Activated naive CD8-positive, alpha-beta T cell (primary cell): ENCODE measurements around the gene JAKMIP1.

ENCODE experiments used
- H3K27ac Mint-ChIP-seq: one replicate; pipeline ENCODE4 v1.8.0; 2021; ENCODE audit warnings: mixed read lengths
- H3K27me3 Mint-ChIP-seq: one replicate; pipeline ENCODE4 v1.8.0; 2021; ENCODE audit warnings: mixed read lengths
- H3K36me3 Mint-ChIP-seq: one replicate; pipeline ENCODE4 v1.8.0; 2021; ENCODE audit warnings: mixed read lengths
- H3K4me1 Mint-ChIP-seq: one replicate; pipeline ENCODE4 v1.8.0; 2021; ENCODE audit warnings: low read depth, mixed read lengths
- H3K4me3 Mint-ChIP-seq: one replicate; pipeline ENCODE4 v1.8.0; 2021; ENCODE audit warnings: mild to moderate bottlenecking, mixed read lengths
- H3K9me3 Mint-ChIP-seq: one replicate; pipeline ENCODE4 v1.8.0; 2021; ENCODE audit warnings: low read depth, mixed read lengths

Gene JAKMIP1

GRCh38 chr4:6107886-6108285, 92.5 kb downstream of the JAKMIP1 start:
- no peak overlapping the region for H3K27ac Mint-ChIP-seq
- H3K4me3 Mint-ChIP-seq = no peak overlapping the region
- H3K9me3 Mint-ChIP-seq = peaks cover 6% of the 10 kb centered on the region
- H3K27me3 Mint-ChIP-seq = no peaks in the 10 kb centered on the region
- H3K4me1 Mint-ChIP-seq = no peaks in the 10 kb centered on the region
- H3K36me3 Mint-ChIP-seq = no peaks in the 10 kb centered on the region

GRCh38 chr4:6107114-6107791, 93.1 kb downstream of the JAKMIP1 start:
- H3K27me3 Mint-ChIP-seq = no peaks in the 10 kb centered on the region
- no peaks in the 10 kb centered on the region for H3K4me1 Mint-ChIP-seq
- no peak overlapping the region for H3K4me3 Mint-ChIP-seq
- no peaks in the 10 kb centered on the region for H3K36me3 Mint-ChIP-seq
- peaks cover 6% of the 10 kb centered on the region for H3K9me3 Mint-ChIP-seq
- no peak overlapping the region for H3K27ac Mint-ChIP-seq

GRCh38 chr4:6106156-6106555, 94.2 kb downstream of the JAKMIP1 start:
- Mint-ChIP-seq H3K27ac (no peak overlapping the region), H3K4me1 (no peaks in the 10 kb centered on the region), H3K27me3 (no peaks in the 10 kb centered on the region), H3K4me3 (no peak overlapping the region), H3K9me3 (peaks cover 6% of the 10 kb centered on the region), H3K36me3 (no peaks in the 10 kb centered on the region)

DNA sequence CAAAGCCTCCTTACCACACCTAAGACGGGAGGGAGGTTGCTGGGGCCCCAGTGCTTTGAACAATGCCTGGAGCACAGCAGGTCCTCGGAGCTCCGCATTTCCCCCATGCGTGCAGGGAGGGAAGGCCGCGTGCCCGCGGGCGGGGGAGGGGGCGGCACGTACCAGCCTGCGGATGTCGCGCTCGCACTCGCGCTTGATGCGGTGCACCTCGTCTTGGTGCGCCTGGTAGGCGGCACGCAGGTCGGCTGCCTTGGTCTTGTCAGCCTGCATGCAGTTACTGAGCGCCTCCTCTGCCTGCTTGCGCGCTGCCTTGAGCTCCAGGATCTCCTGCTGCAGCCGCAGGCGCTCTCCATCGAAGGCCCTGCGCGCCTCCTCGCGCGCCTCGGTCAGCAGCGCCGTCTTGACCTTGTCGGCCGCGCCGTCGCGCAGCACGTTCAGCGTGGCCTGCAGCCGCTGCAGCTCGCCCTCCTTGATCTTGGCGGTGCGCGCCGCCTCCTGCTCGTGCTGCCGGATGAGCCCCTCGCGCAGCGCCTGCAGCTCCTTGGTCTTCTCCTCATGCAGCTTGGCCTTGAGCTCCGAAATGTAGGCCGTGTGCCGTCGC, 94.9 kb downstream of the JAKMIP1 start:
- H3K36me3 Mint-ChIP-seq = no peaks in the 10 kb centered on the region
- no peaks in the 10 kb centered on the region for H3K27me3 Mint-ChIP-seq
- H3K9me3 Mint-ChIP-seq = peaks cover 6% of the 10 kb centered on the region
- no peaks in the 10 kb centered on the region for H3K4me1 Mint-ChIP-seq
- H3K27ac Mint-ChIP-seq = no peak overlapping the region
- no peak overlapping the region for H3K4me3 Mint-ChIP-seq

GRCh38 chr4:6104541-6105130, 95.7 kb downstream of the JAKMIP1 start:
- H3K4me3 Mint-ChIP-seq = no peak overlapping the region
- no peaks in the 10 kb centered on the region for H3K27me3 Mint-ChIP-seq
- H3K4me1 Mint-ChIP-seq = no peaks in the 10 kb centered on the region
- H3K36me3 Mint-ChIP-seq = no peaks in the 10 kb centered on the region
- H3K9me3 Mint-ChIP-seq = peaks cover 6% of the 10 kb centered on the region
- no peak overlapping the region for H3K27ac Mint-ChIP-seq

DNA sequence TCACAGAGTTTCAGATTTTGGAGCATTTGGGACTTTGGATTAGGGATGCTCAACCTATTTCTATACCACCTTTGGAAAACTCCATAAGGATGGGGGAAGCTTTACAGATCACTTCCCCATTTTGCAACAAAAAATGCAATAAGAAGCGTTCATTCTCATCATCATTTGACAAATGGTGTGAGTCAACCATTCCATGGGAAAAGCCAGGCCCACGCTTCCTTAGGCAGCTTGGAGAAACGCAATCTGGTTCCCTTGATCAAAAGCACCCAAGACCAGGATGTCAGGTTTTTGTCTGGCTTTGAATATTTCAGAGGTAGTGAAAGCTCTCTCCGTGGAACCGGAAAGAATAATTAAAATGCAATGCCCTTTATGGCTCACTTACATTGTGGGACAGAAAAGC, 102.8 kb downstream of the JAKMIP1 start:
- Mint-ChIP-seq H3K27me3 (no peaks in the 10 kb centered on the region), H3K27ac (no peak overlapping the region), H3K4me1 (peaks cover 2% of the 10 kb centered on the region), H3K36me3 (no peaks in the 10 kb centered on the region), H3K4me3 (no peak overlapping the region), H3K9me3 (no peaks in the 10 kb centered on the region)

DNA sequence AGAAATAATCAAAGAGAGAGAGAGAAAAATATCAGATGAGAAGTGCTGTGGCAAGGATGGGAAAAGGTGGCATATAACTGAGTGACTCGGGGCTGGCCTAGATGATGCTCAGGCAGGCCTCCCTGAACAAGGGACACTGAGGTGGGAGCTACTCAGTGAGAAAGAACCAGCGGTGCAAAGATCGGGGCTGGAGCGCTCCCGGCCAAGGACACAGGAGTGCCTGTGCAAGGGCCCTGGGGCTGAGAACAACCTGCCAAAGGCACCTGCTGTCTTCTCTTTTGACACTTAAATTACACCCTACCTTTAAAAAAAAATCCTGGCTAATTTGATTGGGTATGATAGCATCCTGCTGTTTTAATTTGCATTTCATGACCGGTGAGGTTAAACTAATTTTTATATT, 104.5 kb downstream of the JAKMIP1 start:
- Mint-ChIP-seq H3K4me1 (peaks cover 5% of the 10 kb centered on the region), H3K4me3 (no peak overlapping the region), H3K27ac (no peak overlapping the region), H3K27me3 (no peaks in the 10 kb centered on the region), H3K36me3 (no peaks in the 10 kb centered on the region), H3K9me3 (no peaks in the 10 kb centered on the region)

- Mint-ChIP-seq H3K36me3 (no peaks in the 10 kb centered on the region), H3K4me1 (peaks cover 5% of the 10 kb centered on the region), H3K27me3 (no peaks in the 10 kb centered on the region), H3K4me3 (no peak overlapping the region), H3K9me3 (no peaks in the 10 kb centered on the region), H3K27ac (no peak overlapping the region)
These were observed 105.2 kb downstream of the JAKMIP1 start for GRCh38 chr4:6095023-6095752.

DNA sequence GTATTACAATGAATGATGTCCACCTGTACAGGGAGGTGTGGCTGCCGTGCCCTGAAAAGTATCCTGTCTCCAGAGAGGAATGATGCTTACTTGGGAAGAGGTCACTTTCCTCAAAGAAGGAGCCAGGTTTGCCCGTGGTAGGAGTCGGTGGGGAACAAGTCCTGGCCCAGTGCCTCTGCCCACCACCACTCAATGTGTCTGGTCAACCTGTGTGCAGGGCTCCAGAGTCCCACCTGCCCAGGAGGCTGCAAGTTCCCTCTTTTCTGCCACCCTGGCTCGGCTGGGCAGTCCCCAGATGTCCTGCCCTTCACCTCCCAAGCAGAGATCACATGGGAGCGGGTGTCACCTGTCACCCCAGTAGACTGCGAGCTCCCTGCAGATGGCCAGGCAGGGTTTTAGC, 106.7 kb downstream of the JAKMIP1 start:
- H3K27ac Mint-ChIP-seq = no peak overlapping the region
- no peaks in the 10 kb centered on the region for H3K27me3 Mint-ChIP-seq
- H3K36me3 Mint-ChIP-seq = no peaks in the 10 kb centered on the region
- no peak overlapping the region for H3K4me3 Mint-ChIP-seq
- H3K4me1 Mint-ChIP-seq = peaks cover 5% of the 10 kb centered on the region
- H3K9me3 Mint-ChIP-seq = no peaks in the 10 kb centered on the region

DNA sequence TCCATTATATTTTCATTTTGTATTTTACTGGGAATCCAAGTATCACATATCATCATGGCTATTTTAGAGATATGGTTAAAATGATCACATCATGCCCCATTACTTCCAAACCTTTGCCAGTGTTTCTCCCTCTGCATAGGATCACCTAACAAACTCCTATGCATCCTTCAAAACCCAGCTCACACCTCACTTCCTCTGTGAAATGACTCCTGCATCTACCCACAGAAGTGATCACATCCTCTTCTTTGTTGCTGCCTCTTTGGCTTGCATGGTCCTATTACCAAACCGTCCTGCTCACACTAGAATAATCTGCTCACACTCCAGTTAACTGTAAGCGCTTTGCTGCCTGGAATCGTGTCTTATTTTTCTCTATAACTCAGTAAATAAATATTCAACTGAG, 107.4 kb downstream of the JAKMIP1 start:
- no peaks in the 10 kb centered on the region for H3K27me3 Mint-ChIP-seq
- no peak overlapping the region for H3K27ac Mint-ChIP-seq
- peaks cover 5% of the 10 kb centered on the region for H3K4me1 Mint-ChIP-seq
- no peak overlapping the region for H3K4me3 Mint-ChIP-seq
- H3K9me3 Mint-ChIP-seq = no peaks in the 10 kb centered on the region
- H3K36me3 Mint-ChIP-seq = no peaks in the 10 kb centered on the region

GRCh38 chr4:6092131-6092530, 108.2 kb downstream of the JAKMIP1 start:
- no peaks in the 10 kb centered on the region for H3K9me3 Mint-ChIP-seq
- no peak overlapping the region for H3K27ac Mint-ChIP-seq
- H3K4me1 Mint-ChIP-seq = peaks cover 5% of the 10 kb centered on the region
- H3K4me3 Mint-ChIP-seq = no peak overlapping the region
- H3K36me3 Mint-ChIP-seq = no peaks in the 10 kb centered on the region
- H3K27me3 Mint-ChIP-seq = no peaks in the 10 kb centered on the region

DNA sequence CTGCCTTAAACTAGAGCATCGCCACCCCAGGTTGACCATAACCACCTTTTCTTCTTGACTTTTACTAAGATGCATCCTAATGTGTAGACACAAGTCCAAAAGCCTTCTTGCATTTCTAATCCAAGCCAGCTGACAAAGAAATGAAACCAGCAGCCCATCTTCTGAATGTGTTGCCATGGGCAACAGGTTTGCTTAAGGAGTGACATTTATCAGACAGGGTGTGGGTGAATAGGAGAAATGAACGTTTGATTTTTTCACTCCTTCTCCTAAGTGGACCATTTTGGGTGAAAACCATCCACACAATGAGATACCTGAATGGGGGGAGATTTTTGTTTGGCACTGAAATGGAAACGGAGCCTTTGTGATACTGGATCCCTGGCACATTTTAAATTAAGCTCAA, 109.4 kb downstream of the JAKMIP1 start:
- Mint-ChIP-seq H3K4me3 (no peak overlapping the region), H3K27me3 (no peaks in the 10 kb centered on the region), H3K4me1 (peaks cover 5% of the 10 kb centered on the region), H3K9me3 (no peaks in the 10 kb centered on the region), H3K36me3 (no peaks in the 10 kb centered on the region), H3K27ac (no peak overlapping the region)

GRCh38 chr4:6088950-6089349, 111.4 kb downstream of the JAKMIP1 start:
- Mint-ChIP-seq H3K27me3 (no peaks in the 10 kb centered on the region), H3K27ac (no peak overlapping the region), H3K9me3 (no peaks in the 10 kb centered on the region), H3K4me1 (peaks cover 5% of the 10 kb centered on the region), H3K4me3 (no peak overlapping the region), H3K36me3 (no peaks in the 10 kb centered on the region)

GRCh38 chr4:6087669-6088341, 112.5 kb downstream of the JAKMIP1 start:
- no peaks in the 10 kb centered on the region for H3K27me3 Mint-ChIP-seq
- H3K27ac Mint-ChIP-seq = no peak overlapping the region
- no peaks in the 10 kb centered on the region for H3K36me3 Mint-ChIP-seq
- peaks cover 2% of the 10 kb centered on the region for H3K4me1 Mint-ChIP-seq
- H3K4me3 Mint-ChIP-seq = no peak overlapping the region
- no peaks in the 10 kb centered on the region for H3K9me3 Mint-ChIP-seq

DNA sequence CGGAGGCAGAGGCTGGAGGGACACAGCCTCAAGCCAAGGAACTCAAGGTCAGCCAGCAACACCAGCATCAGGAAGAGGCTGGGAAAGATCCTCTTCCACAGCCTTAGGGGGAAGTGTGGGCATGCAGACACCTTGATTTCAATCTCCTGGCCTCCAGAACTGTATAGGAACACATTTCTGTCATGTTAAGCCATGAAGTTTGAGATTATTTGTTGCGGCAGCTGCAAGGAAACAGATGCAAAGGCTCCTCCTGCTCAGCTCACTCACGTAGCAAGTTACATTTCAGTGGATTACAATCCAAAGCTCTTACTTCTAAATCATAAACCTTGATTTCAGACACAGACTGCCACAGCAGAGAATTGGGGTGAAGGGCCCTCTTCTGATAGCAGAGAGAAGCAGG, 113.5 kb downstream of the JAKMIP1 start:
- Mint-ChIP-seq H3K4me3 (no peak overlapping the region), H3K4me1 (no peaks in the 10 kb centered on the region), H3K27ac (no peak overlapping the region), H3K36me3 (no peaks in the 10 kb centered on the region), H3K9me3 (no peaks in the 10 kb centered on the region), H3K27me3 (no peaks in the 10 kb centered on the region)
